Panc1 (cell line): ENCODE data around the gene PAX7.

Source experiments
- REST ChIP-seq, 2 experiments: IDR thresholded peaks; 2 replicates each; pipeline ENCODE4 v1.6.1; 2011 to 2012; ENCODE audit warnings: low read depth in 2 of 2, control low read depth in 1 of 2, low read length in 1 of 2, mild to moderate bottlenecking in 1 of 2, moderate library complexity in 1 of 2; ENCODE audit not compliant: insufficient read depth in 1 of 2
- TF ChIP-seq, protein P1 (sequence below): fragments of 450-650 bp; IDR thresholded peaks from 2 replicates; pipeline ENCODE4 v1.5.1; 2017; ENCODE audit warnings: mild to moderate bottlenecking

GRCh38 chr1:18639368-18640055 lies 8.9 kb downstream of the PAX7 start:
- TF ChIP-seq, protein P1, sequence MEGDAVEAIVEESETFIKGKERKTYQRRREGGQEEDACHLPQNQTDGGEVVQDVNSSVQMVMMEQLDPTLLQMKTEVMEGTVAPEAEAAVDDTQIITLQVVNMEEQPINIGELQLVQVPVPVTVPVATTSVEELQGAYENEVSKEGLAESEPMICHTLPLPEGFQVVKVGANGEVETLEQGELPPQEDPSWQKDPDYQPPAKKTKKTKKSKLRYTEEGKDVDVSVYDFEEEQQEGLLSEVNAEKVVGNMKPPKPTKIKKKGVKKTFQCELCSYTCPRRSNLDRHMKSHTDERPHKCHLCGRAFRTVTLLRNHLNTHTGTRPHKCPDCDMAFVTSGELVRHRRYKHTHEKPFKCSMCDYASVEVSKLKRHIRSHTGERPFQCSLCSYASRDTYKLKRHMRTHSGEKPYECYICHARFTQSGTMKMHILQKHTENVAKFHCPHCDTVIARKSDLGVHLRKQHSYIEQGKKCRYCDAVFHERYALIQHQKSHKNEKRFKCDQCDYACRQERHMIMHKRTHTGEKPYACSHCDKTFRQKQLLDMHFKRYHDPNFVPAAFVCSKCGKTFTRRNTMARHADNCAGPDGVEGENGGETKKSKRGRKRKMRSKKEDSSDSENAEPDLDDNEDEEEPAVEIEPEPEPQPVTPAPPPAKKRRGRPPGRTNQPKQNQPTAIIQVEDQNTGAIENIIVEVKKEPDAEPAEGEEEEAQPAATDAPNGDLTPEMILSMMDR, result no peak
- no peak for TF ChIP-seq REST (IDR thresholded peaks at IDR 0.05; ENCODE audit: insufficient read depth in 1 of 2, low read depth in 2 of 2, low read length in 1 of 2)
